GM12874 (cell line): ENCODE data around the gene PHC2.

Source experiments
- CTCF ChIP-seq: IDR thresholded peaks from 2 replicates; pipeline ENCODE4 v1.5.1; 2011; ENCODE audit warnings: low read depth, mild to moderate bottlenecking, control low read depth, low read length, moderate library complexity; ENCODE audit not compliant: insufficient read depth

The PHC2 gene

GRCh38 chr1:33384040-33384812 is 46.7 kb downstream of the PHC2 start:
- no peak for TF ChIP-seq CTCF

- no peak for TF ChIP-seq CTCF
These were observed 47.4 kb downstream of the PHC2 start for GRCh38 chr1:33383489-33383888.

- no peak for TF ChIP-seq CTCF
These were observed 48.1 kb downstream of the PHC2 start for GRCh38 chr1:33382661-33383415.

GRCh38 chr1:33381977-33382376 is 48.9 kb downstream of the PHC2 start:
- TF ChIP-seq CTCF = no peak

- no peak for TF ChIP-seq CTCF
These were observed 50.1 kb downstream of the PHC2 start for GRCh38 chr1:33380811-33381210.

- no peak for TF ChIP-seq CTCF
These were observed 51.1 kb downstream of the PHC2 start for GRCh38 chr1:33379631-33380354.

- TF ChIP-seq CTCF = no peak
These were observed 51.9 kb downstream of the PHC2 start for GRCh38 chr1:33378976-33379375.
